BE2C (cell line): ENCODE data around the gene TTK. TPM values are rescaled to one million over a fixed set of nuclear protein-coding genes. Genes with fewer than 3 reads are reported as not detected.

Experiments used
- DNase-seq: peaks from one replicate; pipeline ENCODE4 v3.0.0-alpha.2; 2020
- H3K27me3 ChIP-seq: fragments of 250-450 bp; sonication (Bioruptor Pico); 2 replicates; pipeline ENCODE4 v1.5.1; 2020; ENCODE audit warnings: mild to moderate bottlenecking
- H3K36me3 ChIP-seq: fragments of 250-450 bp; sonication (Bioruptor Pico); 2 replicates; pipeline ENCODE4 v1.5.1; 2020; ENCODE audit warnings: mild to moderate bottlenecking
- H3K4me1 ChIP-seq: fragments of 250-450 bp; sonication (Bioruptor Pico); 2 replicates; pipeline ENCODE4 v1.5.1; 2020
- H3K4me3 ChIP-seq: 2 replicates; pipeline ENCODE4 v1.5.1; 2011; ENCODE audit warnings: low read depth, low read length
- H3K9me3 ChIP-seq: fragments of 250-450 bp; sonication (Bioruptor Pico); 2 replicates; pipeline ENCODE4 v1.5.1; 2020
- polyA plus RNA-seq: library from polyadenylated mRNA; unstranded; fragments of >200 nt; gene quantifications from one replicate; pipeline ENCODE4 v1.2.1, GENCODE V29; 2012; ENCODE audit warnings: low read depth, missing spikeins; ENCODE audit not compliant: insufficient read length, insufficient read depth
- TF ChIP-seq, protein P1 (sequence below): IDR thresholded peaks from 2 replicates; pipeline ENCODE4 v1.5.1; 2012; ENCODE audit warnings: mild to moderate bottlenecking, low read depth, low read length

TTK gene
- polyA plus RNA-seq = 2.8 TPM

DNA sequence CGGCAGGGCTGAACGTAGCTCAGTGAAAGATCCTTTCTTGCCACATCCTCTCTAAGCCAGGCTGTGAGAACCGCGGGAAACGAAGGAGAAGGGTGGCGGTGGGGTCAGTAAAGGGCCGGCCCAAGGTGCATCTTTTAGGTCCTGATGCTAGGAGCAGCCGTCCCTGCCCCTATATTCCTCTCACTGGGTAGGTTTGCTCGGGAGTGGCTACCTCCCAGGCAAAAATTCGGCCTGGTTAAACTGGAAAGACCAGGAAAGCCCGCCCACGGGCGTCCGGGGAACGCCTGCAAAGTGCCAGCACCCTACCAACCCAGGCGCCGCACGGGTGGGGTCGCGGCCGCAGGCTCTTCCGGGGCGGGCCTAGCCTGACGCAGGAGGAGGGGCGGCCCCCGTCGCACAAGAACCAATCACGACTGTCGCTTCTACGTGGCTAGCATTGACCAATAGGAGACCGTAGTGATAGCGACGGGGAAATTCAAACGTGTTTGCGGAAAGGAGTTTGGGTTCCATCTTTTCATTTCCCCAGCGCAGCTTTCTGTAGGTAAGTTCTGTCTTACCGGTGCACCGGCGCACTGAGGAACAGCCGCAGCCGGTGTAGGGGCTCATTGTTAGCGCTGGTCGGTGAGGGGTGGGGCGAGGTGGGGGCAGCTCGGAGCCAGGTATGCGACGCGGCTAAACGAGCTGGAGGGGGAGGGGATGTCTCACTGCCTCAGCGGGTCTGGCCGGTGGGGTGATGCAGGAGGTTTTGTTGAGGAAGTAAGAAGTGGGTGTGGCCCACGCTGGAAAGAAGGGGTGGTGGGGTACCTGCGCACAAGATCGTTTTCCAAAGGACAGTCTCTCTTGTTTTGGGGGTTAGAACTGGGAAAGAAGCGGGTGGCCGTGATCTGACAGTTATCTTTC lies at the start of gene TTK:
TTK (plus strand) TSS at position 477 of the 900 bp plus-strand sequence. CDS start 1,195 bp downstream, outside the sequence.
- Histone ChIP-seq H3K9me3 (no peaks in the 10 kb centered on the region), H3K36me3 (peaks cover 9% of the 10 kb centered on the region; the same call in 1 of the 2 replicates), H3K4me1 (no peaks in the 10 kb centered on the region), H3K27me3 (no peaks in the 10 kb centered on the region), H3K4me3 (peak within 1 kb of the TSS; percentile 92)
- TF ChIP-seq, protein P1, sequence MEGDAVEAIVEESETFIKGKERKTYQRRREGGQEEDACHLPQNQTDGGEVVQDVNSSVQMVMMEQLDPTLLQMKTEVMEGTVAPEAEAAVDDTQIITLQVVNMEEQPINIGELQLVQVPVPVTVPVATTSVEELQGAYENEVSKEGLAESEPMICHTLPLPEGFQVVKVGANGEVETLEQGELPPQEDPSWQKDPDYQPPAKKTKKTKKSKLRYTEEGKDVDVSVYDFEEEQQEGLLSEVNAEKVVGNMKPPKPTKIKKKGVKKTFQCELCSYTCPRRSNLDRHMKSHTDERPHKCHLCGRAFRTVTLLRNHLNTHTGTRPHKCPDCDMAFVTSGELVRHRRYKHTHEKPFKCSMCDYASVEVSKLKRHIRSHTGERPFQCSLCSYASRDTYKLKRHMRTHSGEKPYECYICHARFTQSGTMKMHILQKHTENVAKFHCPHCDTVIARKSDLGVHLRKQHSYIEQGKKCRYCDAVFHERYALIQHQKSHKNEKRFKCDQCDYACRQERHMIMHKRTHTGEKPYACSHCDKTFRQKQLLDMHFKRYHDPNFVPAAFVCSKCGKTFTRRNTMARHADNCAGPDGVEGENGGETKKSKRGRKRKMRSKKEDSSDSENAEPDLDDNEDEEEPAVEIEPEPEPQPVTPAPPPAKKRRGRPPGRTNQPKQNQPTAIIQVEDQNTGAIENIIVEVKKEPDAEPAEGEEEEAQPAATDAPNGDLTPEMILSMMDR = no peak
- peak; percentile 97 for DNase-seq

DNA sequence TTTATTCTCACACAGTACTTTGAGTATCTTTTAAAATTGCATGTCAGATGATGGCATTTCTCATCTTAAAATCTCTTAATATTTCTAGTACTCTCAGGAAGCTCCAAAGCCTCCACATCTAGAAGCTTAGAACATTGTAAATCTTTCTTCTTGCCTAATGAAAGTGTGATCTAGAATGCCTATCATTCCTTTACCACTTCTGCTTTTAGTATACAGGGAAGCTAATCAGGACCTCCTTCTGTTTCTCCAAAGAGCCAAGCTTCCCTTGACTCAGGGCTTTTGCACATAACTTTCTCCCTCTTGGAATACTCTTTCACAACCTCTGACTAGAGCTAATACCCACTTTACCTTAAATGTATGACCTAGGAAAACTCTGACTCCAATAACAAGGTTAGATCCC lies 49.6 kb upstream of the TTK start:
- no peak for DNase-seq
- Histone ChIP-seq H3K4me1 (no peaks in the 10 kb centered on the region), H3K9me3 (no peaks in the 10 kb centered on the region), H3K36me3 (no peaks in the 10 kb centered on the region), H3K4me3 (no peak overlapping the region), H3K27me3 (no peaks in the 10 kb centered on the region; the same call in 1 of the 2 replicates)
- TF ChIP-seq, protein P1 = no peak

DNA sequence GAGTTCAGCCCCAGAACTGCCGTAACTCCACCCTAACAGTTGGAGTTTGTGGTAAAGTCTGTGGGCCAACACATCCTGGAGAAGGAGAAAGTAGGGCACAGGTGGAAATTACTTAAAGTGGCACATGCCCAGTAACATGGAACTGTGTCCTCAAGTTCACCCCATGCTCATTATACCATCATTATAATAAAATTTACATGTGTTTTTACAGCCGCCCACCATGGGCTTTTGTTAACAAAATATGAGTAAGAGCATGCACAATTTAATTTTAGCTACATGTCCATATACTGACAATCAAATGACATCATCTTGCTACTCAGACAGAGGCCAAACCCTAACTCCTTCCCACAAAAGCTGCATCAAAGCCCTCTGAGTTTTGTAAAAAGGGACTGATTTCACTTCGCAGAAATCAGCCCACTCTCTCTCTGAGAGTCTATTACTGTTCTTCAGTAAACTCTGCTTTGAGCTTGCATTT lies 39.8 kb upstream of the TTK start:
- no peaks in the 10 kb centered on the region for H3K36me3 ChIP-seq

DNA sequence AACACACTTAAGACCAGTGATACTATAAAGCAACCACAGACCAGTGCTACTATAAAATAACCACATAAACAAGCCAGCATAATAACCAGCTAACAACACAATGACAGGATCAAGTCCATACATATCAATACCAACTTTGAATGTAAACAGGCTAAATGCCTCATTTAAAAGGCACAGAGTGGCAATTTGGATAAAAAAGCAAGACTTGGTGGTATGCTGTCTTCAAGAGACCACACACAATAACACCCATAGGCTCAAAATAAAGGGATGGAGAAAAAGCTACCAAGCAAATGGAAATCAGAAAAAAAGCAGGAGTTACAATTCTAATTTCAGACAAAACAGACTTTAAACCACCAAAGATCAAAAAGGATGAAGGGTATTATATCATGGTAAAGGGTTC lies 37.3 kb upstream of the TTK start:
- DNase-seq = no peak
- Histone ChIP-seq H3K4me3 (no peak overlapping the region), H3K36me3 (no peaks in the 10 kb centered on the region), H3K9me3 (no peaks in the 10 kb centered on the region; the same call in 1 of the 2 replicates), H3K27me3 (no peaks in the 10 kb centered on the region), H3K4me1 (no peaks in the 10 kb centered on the region)
- TF ChIP-seq, protein P1 = no peak

More for the DNA sequence above, 39.8 kb upstream of the TTK start:
- no peak for DNase-seq
- Histone ChIP-seq H3K4me1 (no peaks in the 10 kb centered on the region), H3K4me3 (no peak overlapping the region), H3K27me3 (no peaks in the 10 kb centered on the region), H3K9me3 (no peaks in the 10 kb centered on the region)
- TF ChIP-seq, protein P1 = no peak

DNA sequence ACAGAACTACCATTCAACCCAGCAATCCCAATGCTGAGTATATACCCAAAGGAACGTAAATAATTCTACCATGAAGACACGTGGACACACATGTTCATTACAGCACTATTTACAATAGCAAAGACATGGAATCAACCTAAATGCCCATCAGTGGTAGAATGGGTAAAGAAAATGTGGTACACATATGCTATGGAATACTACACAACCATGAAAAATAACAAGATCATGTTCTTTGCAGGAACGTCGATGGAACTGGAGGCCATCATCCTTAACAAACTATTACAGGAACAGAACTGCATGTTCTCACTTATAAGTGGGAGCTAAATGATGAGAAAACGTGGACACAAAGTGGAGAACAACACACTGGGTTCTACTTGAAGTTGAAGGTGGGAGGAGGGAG lies 34.7 kb upstream of the TTK start:
- H3K27me3 ChIP-seq = no peaks in the 10 kb centered on the region
- no peak for DNase-seq
- no peak overlapping the region for H3K4me3 ChIP-seq
- no peaks in the 10 kb centered on the region for H3K36me3 ChIP-seq
- TF ChIP-seq, protein P1 = no peak
- no peaks in the 10 kb centered on the region for H3K4me1 ChIP-seq
- H3K9me3 ChIP-seq = no peaks in the 10 kb centered on the region; the same call in 1 of the 2 replicates

DNA sequence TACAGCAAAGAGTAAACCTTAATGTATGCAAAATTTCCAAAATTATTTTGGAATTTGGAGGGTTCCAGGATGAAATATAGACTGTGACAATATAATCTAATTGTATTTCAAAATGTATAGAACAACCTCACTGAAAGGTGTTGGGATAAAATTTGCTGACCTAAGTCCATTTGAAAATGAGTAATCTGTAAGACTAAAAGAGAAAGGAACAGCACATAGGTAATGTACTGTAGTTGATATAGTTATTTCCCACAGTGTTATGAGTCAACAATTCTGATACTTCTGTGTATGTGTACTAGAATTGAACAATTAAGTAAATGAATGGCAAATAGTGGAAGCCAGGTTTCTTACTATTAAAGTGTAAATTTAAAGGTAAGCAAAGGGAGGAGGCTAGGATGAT lies 33.3 kb upstream of the TTK start:
- Histone ChIP-seq H3K9me3 (no peaks in the 10 kb centered on the region; the same call in 1 of the 2 replicates), H3K4me1 (no peaks in the 10 kb centered on the region), H3K27me3 (no peaks in the 10 kb centered on the region), H3K36me3 (no peaks in the 10 kb centered on the region), H3K4me3 (no peak overlapping the region)
- no peak for DNase-seq
- TF ChIP-seq, protein P1 = no peak
